Ascending aorta (tissue), 2 donors: ENCODE data around the gene ATP1A2. TPM values are rescaled to one million over a fixed set of nuclear protein-coding genes. Genes with fewer than 3 reads are reported as not detected.

Source experiments
- DNase-seq, 2 donors: peaks; one replicate each; pipeline ENCODE4 v3.0.0-alpha.2; 2019; ENCODE audit warnings: low spot score in 2 of 2
- H3K27ac ChIP-seq, 2 donors: fragments of 200-600 bp; sonication (generic); one replicate each; pipeline ENCODE4 v1.5.1; 2016 to 2017; ENCODE audit warnings: mild to moderate bottlenecking in 1 of 2
- H3K27me3 ChIP-seq: fragments of 200-600 bp; sonication (generic); one replicate; pipeline ENCODE4 v1.5.1; 2017
- H3K36me3 ChIP-seq, 2 donors: fragments of 200-600 bp; sonication (generic); one replicate each; pipeline ENCODE4 v1.5.1; 2016
- H3K4me1 ChIP-seq, 2 donors: fragments of 200-600 bp; sonication (generic); one replicate each; pipeline ENCODE4 v1.5.1; 2016 to 2017; ENCODE audit warnings: mild to moderate bottlenecking in 1 of 2
- H3K4me3 ChIP-seq, 2 donors: fragments of 200-600 bp; sonication (generic); one replicate each; pipeline ENCODE4 v1.5.1; 2016 to 2017; ENCODE audit warnings: mild to moderate bottlenecking in 1 of 2
- H3K9me3 ChIP-seq, 2 donors: fragments of 200-600 bp; sonication (generic); one replicate each; pipeline ENCODE4 v1.5.1; 2016
- CTCF ChIP-seq, 3 experiments: fragments of 200-600 bp in 2 of 3; fragments of 450-650 bp in 1 of 3; sonication (generic) in 2 of 3; IDR thresholded peaks; one replicate each; pipeline ENCODE4 v1.5.1; 2016 to 2019; ENCODE audit warnings: antibody characterized with exemption in 3 of 3, mild to moderate bottlenecking in 1 of 3, moderate library complexity in 1 of 3
- intact Hi-C: fragments of 100-400 bp; cut with DNase I; formaldehyde crosslinking; loops from one replicate; pipeline ENCODE4 v1.15.1; 2023
- total RNA-seq: library from RNA; depleted of rRNA; stranded (reverse); fragments of >200 nt; gene quantifications from one replicate; pipeline ENCODE4 v1.1.0, GENCODE V29; 2016

The ATP1A2 gene
- total RNA-seq, 1 donor from 2014 or later, result 316 TPM

- peak overlapping the region; percentile 69 to 85 for H3K4me3 ChIP-seq
- TF ChIP-seq CTCF (IDR thresholded peaks at IDR 0.05), result no peak
- H3K27ac ChIP-seq, result peak overlapping the region; percentile 93 to 99
- intact Hi-C loops, result loop anchor here (1.0 to 5.0 kb wide), 3 partner anchors 13 to 243 kb away; partner anchors contain the start of genes COPA and NCSTN
- H3K27me3 ChIP-seq, result no peaks in the 10 kb centered on the region
- peak; percentile 89 to 99 for DNase-seq
- peaks cover 6 to 8% of the 10 kb centered on the region in 2 donors for H3K36me3 ChIP-seq
- H3K4me1 ChIP-seq, result peaks cover 26 to 40% of the 10 kb centered on the region in 2 donors
- no peaks in the 10 kb centered on the region for H3K9me3 ChIP-seq
Observed at GRCh38 chr1:160098852-160099561, 16.6 kb upstream of the ATP1A2 start.

GRCh38 chr1:160099716-160100375, 15.7 kb upstream of the ATP1A2 start:
- no peak for DNase-seq
- Histone ChIP-seq H3K36me3 (no peaks in the 10 kb centered on the region), H3K4me3 (no peak overlapping the region), H3K27me3 (no peaks in the 10 kb centered on the region), H3K4me1 (peaks cover 30 to 47% of the 10 kb centered on the region in 2 donors), H3K9me3 (no peaks in the 10 kb centered on the region), H3K27ac (peak overlapping the region; percentile 93 to 99)
- intact Hi-C loops, result loop anchor here (1.0 to 10.0 kb wide), 5 partner anchors 65 to 242 kb away; partner anchors contain the start of genes COPA, DCAF8, NCSTN and PEX19
- TF ChIP-seq CTCF (IDR thresholded peaks at IDR 0.05), result no peak

- Histone ChIP-seq H3K27ac (peak overlapping the region; percentile 93 to 99), H3K36me3 (no peaks in the 10 kb centered on the region), H3K27me3 (no peaks in the 10 kb centered on the region), H3K4me3 (peak overlapping the region in 1 of 2 donors; percentile 15), H3K9me3 (no peaks in the 10 kb centered on the region), H3K4me1 (peaks cover 25 to 45% of the 10 kb centered on the region in 2 donors)
- DNase-seq, result peak; percentile 49 to 91
- intact Hi-C loops, result loop anchor here (1.0 to 10.0 kb wide), 6 partner anchors 64 to 190 kb away; partner anchors contain the start of gene DCAF8
- TF ChIP-seq CTCF (IDR thresholded peaks at IDR 0.05), result peak; percentile 91 to 99 (median 94)
Observed at GRCh38 chr1:160101037-160101716, 14.4 kb upstream of the ATP1A2 start.

- Histone ChIP-seq H3K4me3 (peak overlapping the region in 1 of 2 donors; percentile 15), H3K4me1 (peaks cover 17 to 37% of the 10 kb centered on the region in 2 donors), H3K36me3 (no peaks in the 10 kb centered on the region), H3K27ac (peak overlapping the region; percentile 50 to 53), H3K27me3 (no peaks in the 10 kb centered on the region), H3K9me3 (no peaks in the 10 kb centered on the region)
- no peak for TF ChIP-seq CTCF (IDR thresholded peaks at IDR 0.05)
- no peak for DNase-seq
- intact Hi-C loops, result loop anchor here (1.0 to 10.0 kb wide), 6 partner anchors 63 to 189 kb away; partner anchors contain the start of gene DCAF8
Observed at GRCh38 chr1:160101717-160102522, 13.6 kb upstream of the ATP1A2 start.
